Aorta (tissue), 5 donors: Measurements from ENCODE around the gene GABPB1. TPM values are rescaled to one million over a fixed set of nuclear protein-coding genes. Genes with fewer than 3 reads are reported as not detected.
A peak's percentile ranks its signal among the peaks of the same experiment; 100 is the strongest.

Experiments
- ATAC-seq: fragments of 200-7000 bp; cut with Tn5 transposase; one replicate; pipeline ENCODE4 v1.9.1; 2022; ENCODE audit warnings: moderate library complexity; ENCODE audit not compliant: low FRiP score
- DNase-seq, 2 donors: peaks; one replicate each; pipeline ENCODE4 v3.0.0-alpha.2; 2020
- H3K27ac ChIP-seq, 2 donors: one replicate each; pipeline ENCODE4 v1.5.1; 2013; ENCODE audit warnings: low read length in 2 of 2, mild to moderate bottlenecking in 2 of 2, moderate library complexity in 2 of 2, control low read depth in 1 of 2, inconsistent platforms in 1 of 2, low read depth in 1 of 2
- H3K27me3 ChIP-seq, 2 donors: one replicate each; pipeline ENCODE4 v1.6.1; 2013; ENCODE audit warnings: control low read depth in 1 of 2, low read length in 1 of 2, mild to moderate bottlenecking in 1 of 2, moderate library complexity in 1 of 2; ENCODE audit not compliant: insufficient read depth in 2 of 2, control insufficient read depth in 1 of 2
- H3K36me3 ChIP-seq, 2 donors: one replicate each; pipeline ENCODE4 v1.6.1; 2013; ENCODE audit warnings: control low read depth in 1 of 2, low read length in 1 of 2, mild to moderate bottlenecking in 1 of 2; ENCODE audit not compliant: insufficient read depth in 2 of 2, control insufficient read depth in 1 of 2
- H3K4me1 ChIP-seq, 2 donors: one replicate each; pipeline ENCODE4 v1.6.1; 2013; ENCODE audit warnings: low read length in 2 of 2, control low read depth in 1 of 2, mild to moderate bottlenecking in 1 of 2, moderate library complexity in 1 of 2; ENCODE audit not compliant: insufficient read depth in 2 of 2, control insufficient read depth in 1 of 2
- H3K4me3 ChIP-seq, 2 donors: one replicate each; pipeline ENCODE4 v1.5.1; 2013; ENCODE audit warnings: low read length in 2 of 2, control low read depth in 1 of 2, mild to moderate bottlenecking in 1 of 2
- H3K9me3 ChIP-seq: one replicate; pipeline ENCODE4 v1.6.1; 2013; ENCODE audit warnings: mild to moderate bottlenecking, low read length; ENCODE audit not compliant: control insufficient read depth
- WGBS, 2 donors: extraction: QIAGEN DNeasy Blood & Tissue Kit; methylation state at CpG; one replicate each; pipeline ENCODE4 v1.1.7; 2013; 5-methylcytosine and 5-hydroxymethylcytosine counted together
- intact Hi-C, 2 donors: fragments of 100-400 bp; cut with DNase I; formaldehyde crosslinking; loops; one replicate each; pipeline versions ENCODE4 v1.14.2 to v1.15.0; 2022
- polyA plus RNA-seq, 2 donors: library from polyadenylated mRNA; stranded (reverse); fragments of 200-250 nt; gene quantifications; one replicate each; pipeline ENCODE4 v1.2.3, GENCODE V29; 2013
- total RNA-seq, 2 donors: library from RNA; stranded (reverse); fragmentation: NEBNext Ultra II Directional; extraction: Animal tissue kit (Norgen Biotek cat#: 25700); gene quantifications; one replicate each; pipeline ENCODE4 v1.2.1, GENCODE V29; 2021
- donor health status: healthy with polysubstance abuse.
- donor health status: Bipolar disorder and iron deficiency.
- donor health status: DM: no; HTN: no; CAD: no.
- donor health status: DM: no; HTN: no; CAD: no.
- donor health status: DM: yes; HTN: yes; CAD: no.

GABPB1 gene
- total and polyA plus RNA-seq, 4 donors: 4.0 to 18.5 (median 9.4) TPM

DNA sequence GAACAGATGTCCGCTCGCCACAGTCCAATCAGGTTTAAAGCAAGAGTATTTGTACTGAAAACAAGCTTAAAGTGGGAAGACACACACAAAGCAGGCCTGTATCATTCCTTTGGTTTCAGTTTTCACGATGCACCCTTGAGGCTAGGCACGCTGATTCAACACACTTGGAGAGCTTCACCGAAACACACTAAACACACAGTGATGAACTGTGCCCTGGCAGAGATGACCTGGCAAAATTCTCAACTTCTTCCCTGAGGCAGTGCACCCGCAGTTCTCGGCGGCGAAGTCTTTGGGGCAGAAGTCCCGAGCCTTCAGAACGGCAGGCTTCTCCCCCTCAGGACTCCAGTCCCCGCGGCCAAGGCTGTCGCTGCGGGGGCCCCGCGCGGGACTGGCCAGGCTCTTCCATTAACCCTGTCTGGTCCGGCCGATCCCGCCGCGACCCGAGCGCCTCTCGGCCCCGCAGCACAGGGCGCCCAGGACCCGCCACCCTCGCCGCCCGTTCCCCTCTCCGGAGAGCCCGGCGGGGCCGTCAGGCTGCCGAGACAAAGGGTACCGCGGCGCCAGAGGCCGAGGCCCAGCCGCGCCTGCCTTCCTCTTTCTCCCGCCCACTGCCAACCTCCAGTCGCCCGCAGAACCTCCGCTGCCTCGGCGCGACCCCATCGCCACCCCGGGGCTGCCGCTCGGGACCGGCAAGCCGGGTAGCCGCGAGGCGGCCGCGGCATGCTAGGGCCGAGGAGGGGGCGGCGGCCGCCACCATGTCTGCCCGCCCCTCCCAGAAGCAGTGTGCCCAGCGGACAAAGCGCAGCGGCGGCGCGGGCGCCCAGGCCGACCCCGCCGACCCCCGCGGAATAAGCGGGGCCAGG is 792 bp downstream of the GABPB1 start:
- peak overlapping the region; percentile 83 to 95 for H3K4me3 ChIP-seq
- peak overlapping the region; percentile 38 to 70 for H3K27ac ChIP-seq
- H3K9me3 ChIP-seq: no peaks in the 10 kb centered on the region
- intact Hi-C loops: loop anchor here in 1 of 2 donors (2.0 to 10.0 kb wide), 2 partner anchors 71 to 331 kb away; partner anchors contain the start of genes TRPM7 and USP8
- H3K27me3 ChIP-seq: no peaks in the 10 kb centered on the region
- DNase-seq (peak; percentile 62 to 81), ATAC-seq (peak; percentile 68)
- WGBS, 2 donors: 0 to 1% methylated on average over 51 to 79 of the region's 79 CpGs
- H3K36me3 ChIP-seq: no peaks in the 10 kb centered on the region
- H3K4me1 ChIP-seq: no peaks in the 10 kb centered on the region

DNA sequence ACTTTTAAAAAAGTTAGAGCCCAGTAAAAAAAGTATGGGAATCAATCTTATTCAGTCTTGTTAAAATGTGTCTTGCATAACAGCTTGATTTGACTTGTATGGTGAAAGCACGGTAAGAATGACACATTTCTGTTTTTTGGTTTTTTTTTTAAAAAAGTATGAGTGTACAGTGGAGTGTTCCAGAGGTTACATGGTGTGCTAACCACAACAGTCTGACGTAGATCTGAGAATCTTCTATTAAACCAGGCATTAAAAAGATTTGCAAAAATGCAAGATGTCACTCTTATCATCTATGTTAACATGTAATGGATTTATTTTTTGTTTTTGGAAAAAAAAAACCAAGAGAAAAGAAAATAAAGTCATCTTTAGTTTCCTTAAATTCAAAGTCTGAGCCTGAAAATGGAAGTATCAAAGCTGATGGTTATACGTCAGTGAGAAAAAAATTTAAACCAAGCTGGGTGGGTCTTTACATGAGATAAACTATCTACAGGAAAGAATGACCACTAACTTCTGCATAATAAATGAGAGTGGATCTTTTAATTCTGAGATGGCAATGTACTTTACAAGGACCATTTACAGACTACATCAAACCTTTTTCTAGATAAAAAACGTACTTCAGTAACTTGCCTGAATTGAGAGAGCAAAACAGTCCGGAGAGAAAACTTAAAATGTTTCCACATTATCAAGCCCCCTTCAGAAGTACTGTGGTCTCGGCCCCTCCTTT is 1.6 kb downstream of the GABPB1 start:
- Histone ChIP-seq H3K27me3 (no peaks in the 10 kb centered on the region), H3K9me3 (no peaks in the 10 kb centered on the region), H3K27ac (peak overlapping the region; percentile 38), H3K4me3 (peak overlapping the region; percentile 83 to 95), H3K36me3 (no peaks in the 10 kb centered on the region), H3K4me1 (no peaks in the 10 kb centered on the region)
- WGBS, 2 donors: 0 to 1% methylated on average over 6 of the region's 6 CpGs
- intact Hi-C loops: loop anchor here in 1 of 2 donors (10.0 kb wide), 1 partner anchor 331 kb away; the partner anchor contains the start of gene TRPM7
- no peak for ATAC-seq
- DNase-seq: no peak

DNA sequence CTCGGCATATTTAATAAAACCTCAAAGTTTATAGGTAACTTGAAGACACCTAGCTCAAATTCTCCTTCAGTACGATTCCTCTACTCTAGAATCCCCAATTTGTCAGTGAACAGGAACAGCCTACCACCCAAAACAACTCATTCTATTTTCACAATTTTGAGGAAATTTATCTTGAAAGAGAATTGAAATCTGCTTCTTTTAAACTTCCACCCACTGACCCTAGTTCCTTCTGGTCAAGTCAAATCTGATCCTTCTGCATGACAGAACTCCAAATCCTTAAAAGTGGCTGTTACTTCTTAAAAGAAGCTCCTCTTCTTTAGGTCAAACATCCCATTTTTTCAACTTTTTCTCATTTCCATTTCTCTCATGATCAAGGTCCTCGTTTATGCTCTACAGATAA is 4.4 kb downstream of the GABPB1 start:
- Histone ChIP-seq H3K36me3 (no peaks in the 10 kb centered on the region), H3K27me3 (no peaks in the 10 kb centered on the region), H3K4me3 (no peak overlapping the region), H3K4me1 (no peaks in the 10 kb centered on the region), H3K27ac (no peak overlapping the region), H3K9me3 (no peaks in the 10 kb centered on the region)
- DNase-seq (no peak), ATAC-seq (no peak)
- intact Hi-C loops: loop anchor here in 1 of 2 donors (10.0 kb wide), 1 partner anchor 334 kb away; the partner anchor contains the start of gene TRPM7
- 83 to 90% methylated on average over 3 of the region's 3 CpGs for WGBS, 2 donors

- DNase-seq (no peak), ATAC-seq (no peak)
- Histone ChIP-seq H3K27me3 (no peaks in the 10 kb centered on the region), H3K4me3 (no peak overlapping the region), H3K36me3 (no peaks in the 10 kb centered on the region), H3K4me1 (no peaks in the 10 kb centered on the region), H3K27ac (no peak overlapping the region), H3K9me3 (no peaks in the 10 kb centered on the region)
- 90 to 92% methylated on average over 5 of the region's 5 CpGs for WGBS, 2 donors
- intact Hi-C loops: no loop called here
Observed at GRCh38 chr15:50345298-50345697, 9.7 kb downstream of the GABPB1 start.

DNA sequence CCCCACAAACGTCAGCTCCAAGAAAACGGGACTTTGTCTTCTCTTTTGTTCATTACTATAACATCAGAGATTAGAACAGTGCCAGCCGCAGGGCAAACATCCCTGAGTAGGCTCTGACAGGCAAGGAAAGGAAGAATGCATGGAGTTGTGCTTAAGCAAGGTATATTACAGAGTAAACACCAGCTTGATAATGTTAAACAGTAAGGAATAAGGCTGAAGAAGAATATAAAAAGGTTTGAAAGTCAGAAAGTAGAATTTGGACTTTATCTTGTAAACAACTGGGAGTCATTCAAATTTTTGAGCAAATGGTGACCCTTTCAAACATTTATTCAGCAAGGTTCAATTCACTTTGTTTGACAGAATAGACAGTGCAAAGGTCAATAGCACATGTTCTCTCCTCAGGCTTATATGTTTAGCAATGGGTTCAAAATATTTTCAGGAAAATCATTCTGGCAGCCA is 11.0 kb downstream of the GABPB1 start:
- Histone ChIP-seq H3K27ac (no peak overlapping the region), H3K4me1 (no peaks in the 10 kb centered on the region), H3K4me3 (no peak overlapping the region), H3K27me3 (no peaks in the 10 kb centered on the region), H3K36me3 (no peaks in the 10 kb centered on the region), H3K9me3 (no peaks in the 10 kb centered on the region)
- intact Hi-C loops: no loop called here
- DNase-seq (no peak), ATAC-seq (no peak)
- 83 to 86% methylated on average over 3 of the region's 3 CpGs for WGBS, 2 donors

- H3K9me3 ChIP-seq: no peaks in the 10 kb centered on the region
- no peak overlapping the region for H3K27ac ChIP-seq
- no peak overlapping the region for H3K4me3 ChIP-seq
- H3K36me3 ChIP-seq: no peaks in the 10 kb centered on the region
- DNase-seq (no peak), ATAC-seq (no peak)
- no peaks in the 10 kb centered on the region for H3K4me1 ChIP-seq
- WGBS, 2 donors: 88 to 89% methylated on average over 7 of the region's 7 CpGs
- intact Hi-C loops: no loop called here
- H3K27me3 ChIP-seq: no peaks in the 10 kb centered on the region
Observed at GRCh38 chr15:50341616-50342136, 13.3 kb downstream of the GABPB1 start.

GRCh38 chr15:50340416-50340815 is 14.6 kb downstream of the GABPB1 start:
- Histone ChIP-seq H3K4me1 (no peaks in the 10 kb centered on the region), H3K4me3 (no peak overlapping the region), H3K27ac (no peak overlapping the region), H3K9me3 (no peaks in the 10 kb centered on the region), H3K27me3 (no peaks in the 10 kb centered on the region), H3K36me3 (no peaks in the 10 kb centered on the region)
- WGBS, 2 donors: 98% methylated on average over 1 of the region's 1 CpG
- intact Hi-C loops: no loop called here
- DNase-seq: no peak
- no peak for ATAC-seq

DNA sequence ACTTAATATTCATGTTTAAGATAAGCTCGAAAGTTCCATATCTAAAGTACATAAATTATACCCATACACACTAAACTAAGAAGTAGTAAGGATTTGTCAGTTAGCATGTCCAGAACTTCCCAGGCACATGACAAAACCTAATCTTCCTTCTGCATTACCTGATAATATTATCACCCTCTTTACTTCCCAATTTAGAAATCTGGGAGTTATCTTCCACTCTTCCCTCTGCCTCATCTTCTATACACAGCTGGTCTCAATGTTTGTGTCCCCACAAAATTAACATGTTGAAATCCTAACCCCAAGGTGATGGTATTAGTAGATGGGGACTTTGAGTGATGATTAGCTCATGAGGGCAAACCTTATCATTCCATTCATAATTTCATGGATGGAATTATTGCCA is 15.3 kb downstream of the GABPB1 start:
- H3K27ac ChIP-seq: no peak overlapping the region
- WGBS, 2 donors: 76% methylated on average over 1 of the region's 1 CpG
- no peaks in the 10 kb centered on the region for H3K9me3 ChIP-seq
- no peaks in the 10 kb centered on the region for H3K27me3 ChIP-seq
- ATAC-seq (no peak), DNase-seq (no peak)
- intact Hi-C loops: no loop called here
- H3K4me3 ChIP-seq: no peak overlapping the region
- no peaks in the 10 kb centered on the region for H3K36me3 ChIP-seq
- no peaks in the 10 kb centered on the region for H3K4me1 ChIP-seq
